Ovary (tissue), 3 donors: ENCODE data around the gene ANP32B.

Experiments used
- CTCF ChIP-seq, 3 donors: fragments of 450-650 bp in 2 of 3; fragments of 200-600 bp in 1 of 3; IDR thresholded peaks; one replicate each; pipeline versions ENCODE4 v1.5.1 to v1.8.0; 2016 to 2022; ENCODE audit warnings: antibody characterized with exemption in 3 of 3, mild to moderate bottlenecking in 1 of 3
- EP300 ChIP-seq: sonication (generic); formaldehyde crosslinking; IDR thresholded peaks from one replicate; pipeline ENCODE4 v1.6.1; 2017; ENCODE audit warnings: antibody characterized with exemption
- POLR2A ChIP-seq: fragments of 450-650 bp; IDR thresholded peaks from one replicate; pipeline ENCODE4 v1.6.1; 2017; ENCODE audit warnings: antibody characterized with exemption, mild to moderate bottlenecking, moderate library complexity
- donor health status: DM: no; HTN: no; CAD: no.

GRCh38 chr9:98043915-98044314 lies 60.8 kb downstream of the ANP32B start:
- no peak for TF ChIP-seq CTCF (IDR thresholded peaks at IDR 0.05)
- no peak for TF ChIP-seq POLR2A
- no peak for TF ChIP-seq EP300
